ENCODE results near the gene STPG1.

Gene STPG1

DNA sequence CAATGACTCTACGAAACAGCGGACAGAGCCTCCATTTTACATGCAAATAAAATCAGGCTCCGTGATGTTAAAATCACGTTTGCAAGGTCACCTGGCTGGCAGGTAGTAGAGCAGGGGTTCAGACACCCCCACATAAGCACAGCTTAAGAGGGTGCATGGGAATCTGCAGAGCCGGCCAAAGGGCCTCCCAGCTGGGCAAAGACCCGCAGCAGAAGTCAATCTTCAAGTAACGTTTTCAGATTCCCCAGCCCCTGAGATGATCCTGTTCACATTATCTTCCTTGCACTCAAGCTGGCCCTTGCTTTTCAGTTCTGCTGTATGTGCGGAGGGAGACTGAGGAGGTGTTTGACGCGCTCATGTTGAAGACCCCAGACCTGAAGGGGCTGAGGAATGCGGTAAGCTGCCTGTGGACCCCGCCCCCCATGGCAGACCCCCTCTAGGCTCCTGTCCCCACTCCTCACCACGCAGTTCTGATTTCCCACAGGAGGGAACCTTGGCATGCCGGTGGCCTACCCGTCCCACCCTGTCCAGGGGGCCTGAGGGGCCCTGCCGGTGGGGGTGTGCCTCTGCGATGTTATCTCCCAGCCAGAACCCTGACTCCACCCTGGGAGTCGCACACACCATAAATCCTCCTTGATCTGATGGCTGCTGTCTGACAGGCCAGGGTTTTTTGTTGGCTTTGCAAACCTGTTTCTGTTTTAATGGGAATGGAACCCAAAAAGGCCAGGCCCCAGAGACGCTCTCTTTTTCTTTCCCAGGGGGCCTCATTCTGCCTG lies 66.2 kb downstream of the STPG1 start:
- Histone ChIP-seq H3K27me3 (ENCODE audit: control insufficient read depth, insufficient read depth, low read length) (no peaks in the 10 kb centered on the region), H3K4me1 (ENCODE audit: control insufficient read depth, low read depth, low read length) (no peaks in the 10 kb centered on the region), H3K9me3 (ENCODE audit: control insufficient read depth, low read depth, low read length) (no peaks in the 10 kb centered on the region), H3K36me3 (ENCODE audit: control insufficient read depth, low read depth, low read length) (no peaks in the 10 kb centered on the region), H3K9ac (ENCODE audit: low read length) (no peak overlapping the region), H3K27ac (ENCODE audit: low read length) (no peak overlapping the region), H3K4me3 (ENCODE audit: low read length) (no peak overlapping the region)

DNA sequence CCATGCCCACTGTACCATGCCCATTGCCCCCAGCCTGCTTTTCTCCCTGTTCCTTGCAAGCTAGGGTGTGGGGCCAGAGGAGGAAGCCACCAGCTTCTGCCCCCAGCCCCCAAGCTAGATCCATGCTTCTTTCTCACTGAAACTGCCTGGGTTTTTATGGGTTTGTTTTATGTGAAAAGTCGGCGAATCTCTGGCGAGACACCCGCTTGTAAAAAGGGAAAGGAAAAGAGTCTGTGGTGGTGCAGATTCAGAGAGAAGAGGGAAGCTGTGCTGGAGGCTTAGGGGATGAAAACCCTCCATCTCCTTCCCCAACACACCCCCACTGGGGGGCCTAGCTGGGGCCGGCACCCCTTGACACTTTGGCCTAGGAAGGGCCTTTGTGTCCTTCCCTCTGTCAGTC lies 68.2 kb downstream of the STPG1 start:
- Histone ChIP-seq H3K27ac (ENCODE audit: low read length) (no peak overlapping the region), H3K27me3 (ENCODE audit: control insufficient read depth, insufficient read depth, low read length) (no peaks in the 10 kb centered on the region), H3K4me1 (ENCODE audit: control insufficient read depth, low read depth, low read length) (peaks cover 11% of the 10 kb centered on the region)

DNA sequence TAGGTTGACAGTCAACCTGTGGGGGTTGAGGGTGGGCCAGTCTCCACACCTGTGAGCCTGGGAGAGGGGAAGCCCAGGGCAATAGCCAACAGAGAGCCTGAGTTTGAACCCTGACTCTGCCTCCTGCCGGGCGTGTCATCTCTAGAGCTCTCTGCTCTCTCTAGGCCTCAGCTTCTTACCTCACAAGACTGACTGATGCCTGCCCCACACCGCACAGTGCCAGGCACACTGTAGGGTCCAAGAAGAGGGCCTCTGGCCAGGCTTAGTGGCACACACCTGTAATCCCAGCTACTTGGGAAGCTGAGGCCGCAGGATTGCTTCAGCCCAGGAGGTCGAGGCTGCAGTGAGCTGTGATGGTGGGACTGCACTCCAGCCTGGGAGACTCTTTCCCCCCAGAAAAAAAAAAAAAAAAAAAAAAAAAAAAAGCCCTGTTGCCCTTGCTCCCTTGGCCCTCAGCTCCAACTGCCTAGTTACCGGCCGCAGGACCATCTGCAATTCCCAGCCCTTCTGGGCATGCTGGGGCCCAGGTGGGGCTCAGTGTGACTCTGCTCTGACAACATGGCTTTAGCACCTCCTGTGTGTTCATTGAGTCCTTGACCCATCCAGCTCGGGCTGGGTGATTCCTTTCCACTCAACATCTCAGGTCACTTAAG lies 69.4 kb downstream of the STPG1 start:
- Histone ChIP-seq H3K9ac (ENCODE audit: low read length) (no peak overlapping the region), H3K4me1 (ENCODE audit: control insufficient read depth, low read depth, low read length) (peaks cover 12% of the 10 kb centered on the region), H3K4me3 (ENCODE audit: low read length) (no peak overlapping the region), H3K27ac (ENCODE audit: low read length) (no peak overlapping the region), H3K9me3 (ENCODE audit: control insufficient read depth, low read depth, low read length) (no peaks in the 10 kb centered on the region), H3K36me3 (ENCODE audit: control insufficient read depth, low read depth, low read length) (no peaks in the 10 kb centered on the region), H3K27me3 (ENCODE audit: control insufficient read depth, insufficient read depth, low read length) (no peaks in the 10 kb centered on the region)

More for the DNA sequence above, 68.2 kb downstream of the STPG1 start:
- Histone ChIP-seq H3K9ac (ENCODE audit: low read length) (no peak overlapping the region), H3K36me3 (ENCODE audit: control insufficient read depth, low read depth, low read length) (no peaks in the 10 kb centered on the region), H3K9me3 (ENCODE audit: control insufficient read depth, low read depth, low read length) (no peaks in the 10 kb centered on the region), H3K4me3 (ENCODE audit: low read length) (no peak overlapping the region)

DNA sequence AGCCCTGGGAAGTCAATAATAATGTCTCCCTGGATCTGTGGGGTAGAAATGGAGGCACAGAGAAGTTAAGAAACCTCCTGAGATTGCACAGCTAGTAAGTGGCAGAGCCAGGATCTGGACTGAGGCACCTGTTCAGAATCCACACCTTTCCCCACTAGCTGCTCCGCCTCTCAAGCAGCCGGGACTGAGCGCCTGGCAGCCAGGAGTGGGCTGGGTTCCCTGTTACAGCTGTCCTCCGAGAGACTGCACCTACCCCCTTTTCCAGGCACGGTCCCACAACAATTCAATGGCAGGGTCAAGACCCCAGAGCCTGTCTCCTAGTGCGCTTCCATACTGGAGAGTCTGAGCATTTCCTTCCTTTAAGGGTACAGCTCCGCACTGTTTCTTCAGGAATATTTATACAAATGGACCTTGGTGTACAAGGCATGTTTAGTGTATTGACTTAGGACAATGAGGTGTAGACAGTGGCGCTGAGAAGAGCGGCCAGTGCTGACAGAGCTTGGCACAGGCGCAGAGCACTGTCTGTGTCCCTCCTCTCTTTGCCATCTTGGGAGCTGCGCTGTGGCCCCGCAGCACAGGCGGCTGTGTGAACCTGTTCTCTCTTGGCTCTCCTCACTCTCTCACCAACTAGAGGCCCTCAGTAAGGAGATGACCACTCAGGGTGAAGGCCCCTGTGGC lies 70.0 kb downstream of the STPG1 start:
- Histone ChIP-seq H3K9me3 (ENCODE audit: control insufficient read depth, low read depth, low read length) (no peaks in the 10 kb centered on the region), H3K27ac (ENCODE audit: low read length) (no peak overlapping the region), H3K36me3 (ENCODE audit: control insufficient read depth, low read depth, low read length) (no peaks in the 10 kb centered on the region), H3K4me3 (ENCODE audit: low read length) (no peak overlapping the region), H3K27me3 (ENCODE audit: control insufficient read depth, insufficient read depth, low read length) (no peaks in the 10 kb centered on the region), H3K4me1 (ENCODE audit: control insufficient read depth, low read depth, low read length) (peaks cover 12% of the 10 kb centered on the region), H3K9ac (ENCODE audit: low read length) (no peak overlapping the region)

DNA sequence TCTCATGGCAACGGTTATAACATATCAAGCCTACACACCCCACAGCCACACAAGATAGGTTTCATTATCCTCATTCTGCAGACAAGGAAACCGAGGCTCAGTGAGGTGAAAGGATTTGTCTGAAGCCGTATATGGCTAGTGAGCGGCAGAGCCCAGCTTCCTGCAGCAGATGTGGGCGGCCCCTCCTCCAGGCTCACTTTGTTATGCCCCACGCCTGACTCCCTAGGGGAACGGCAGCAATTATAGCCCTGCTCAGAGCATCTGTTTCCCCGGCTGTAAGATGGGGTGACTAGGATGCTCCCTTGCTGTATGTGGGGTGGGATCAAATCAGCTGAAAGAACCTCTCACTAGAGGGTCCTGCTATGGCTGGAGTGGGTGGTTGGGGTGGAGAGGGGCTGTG lies 72.3 kb downstream of the STPG1 start:
- Histone ChIP-seq H3K27me3 (ENCODE audit: control insufficient read depth, insufficient read depth, low read length) (no peaks in the 10 kb centered on the region), H3K4me1 (ENCODE audit: control insufficient read depth, low read depth, low read length) (peaks cover 19% of the 10 kb centered on the region), H3K4me3 (ENCODE audit: low read length) (no peak overlapping the region), H3K27ac (ENCODE audit: low read length) (no peak overlapping the region), H3K36me3 (ENCODE audit: control insufficient read depth, low read depth, low read length) (no peaks in the 10 kb centered on the region), H3K9me3 (ENCODE audit: control insufficient read depth, low read depth, low read length) (no peaks in the 10 kb centered on the region), H3K9ac (ENCODE audit: low read length) (no peak overlapping the region)

DNA sequence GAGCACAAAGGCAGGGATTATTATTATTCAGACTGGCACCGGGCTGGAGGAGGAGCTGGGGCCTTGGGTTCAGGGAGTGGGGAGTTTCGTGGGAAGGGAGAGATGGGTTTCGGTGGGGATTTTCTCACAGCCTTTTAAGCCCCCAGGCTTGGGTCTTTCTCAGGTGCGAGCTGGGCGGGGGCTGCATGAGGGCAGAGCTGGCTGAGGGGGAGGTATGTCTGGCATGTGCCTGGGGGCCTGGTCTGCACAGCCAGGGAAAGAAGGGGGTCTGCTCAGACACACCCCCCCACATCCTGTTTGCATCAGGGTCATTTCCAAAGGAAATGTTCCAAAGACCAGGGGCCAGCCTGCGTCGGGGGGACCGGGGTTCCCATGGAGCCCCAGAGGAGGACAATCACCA lies 72.8 kb downstream of the STPG1 start:
- H3K9ac ChIP-seq (ENCODE audit: low read length): no peak overlapping the region
- H3K27me3 ChIP-seq (ENCODE audit: control insufficient read depth, insufficient read depth, low read length): no peaks in the 10 kb centered on the region
- no peak overlapping the region for H3K27ac ChIP-seq (ENCODE audit: low read length)
- peaks cover 19% of the 10 kb centered on the region for H3K4me1 ChIP-seq (ENCODE audit: control insufficient read depth, low read depth, low read length)
- no peaks in the 10 kb centered on the region for H3K36me3 ChIP-seq (ENCODE audit: control insufficient read depth, low read depth, low read length)
- no peaks in the 10 kb centered on the region for H3K9me3 ChIP-seq (ENCODE audit: control insufficient read depth, low read depth, low read length)
- no peak overlapping the region for H3K4me3 ChIP-seq (ENCODE audit: low read length)

DNA sequence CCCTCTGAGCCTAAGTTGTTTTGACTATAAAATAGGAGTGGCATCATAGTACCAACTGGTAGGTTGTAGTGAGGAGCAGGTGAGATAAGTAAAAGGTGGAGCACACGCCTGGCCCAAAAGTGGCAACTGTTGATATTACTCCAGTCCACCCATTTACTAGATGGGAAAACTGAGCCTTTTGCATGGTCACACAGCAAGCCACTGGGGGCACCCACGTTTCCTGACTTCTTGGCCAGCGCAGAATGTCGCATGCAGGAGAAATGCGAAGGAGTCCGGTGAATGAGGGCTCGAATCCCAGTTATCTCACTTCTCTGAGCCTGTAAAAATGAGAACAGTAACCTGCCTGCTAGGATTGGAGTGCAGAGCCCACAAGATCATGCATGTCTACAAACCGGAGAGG lies 73.6 kb downstream of the STPG1 start:
- Histone ChIP-seq H3K27ac (ENCODE audit: low read length) (no peak overlapping the region), H3K9me3 (ENCODE audit: control insufficient read depth, low read depth, low read length) (no peaks in the 10 kb centered on the region), H3K4me3 (ENCODE audit: low read length) (no peak overlapping the region), H3K9ac (ENCODE audit: low read length) (no peak overlapping the region), H3K36me3 (ENCODE audit: control insufficient read depth, low read depth, low read length) (no peaks in the 10 kb centered on the region), H3K4me1 (ENCODE audit: control insufficient read depth, low read depth, low read length) (peaks cover 19% of the 10 kb centered on the region), H3K27me3 (ENCODE audit: control insufficient read depth, insufficient read depth, low read length) (no peaks in the 10 kb centered on the region)

DNA sequence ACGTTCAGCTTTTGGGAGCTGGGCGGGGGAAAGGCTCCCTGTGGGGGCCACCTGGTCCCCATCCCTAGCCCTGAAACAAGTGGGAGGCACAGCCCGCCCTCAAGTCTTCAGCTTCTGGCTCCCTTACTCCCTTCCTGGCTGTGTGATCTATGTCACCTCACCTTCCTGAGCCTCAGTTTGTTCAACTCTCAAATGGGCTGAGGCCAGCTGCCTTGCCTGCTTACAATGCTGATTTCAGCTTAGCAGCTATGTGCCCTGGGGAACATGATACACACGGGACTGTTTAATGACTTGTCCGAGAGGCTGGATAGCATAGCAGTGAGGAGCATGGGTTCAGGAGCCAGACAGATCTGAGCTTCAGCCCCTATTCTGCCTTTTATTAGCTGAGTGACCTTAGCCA lies 75.1 kb downstream of the STPG1 start:
- Histone ChIP-seq H3K36me3 (ENCODE audit: control insufficient read depth, low read depth, low read length) (no peaks in the 10 kb centered on the region), H3K4me3 (ENCODE audit: low read length) (no peak overlapping the region), H3K4me1 (ENCODE audit: control insufficient read depth, low read depth, low read length) (peaks cover 19% of the 10 kb centered on the region), H3K9ac (ENCODE audit: low read length) (no peak overlapping the region), H3K27ac (ENCODE audit: low read length) (no peak overlapping the region), H3K9me3 (ENCODE audit: control insufficient read depth, low read depth, low read length) (no peaks in the 10 kb centered on the region), H3K27me3 (ENCODE audit: control insufficient read depth, insufficient read depth, low read length) (no peaks in the 10 kb centered on the region)

DNA sequence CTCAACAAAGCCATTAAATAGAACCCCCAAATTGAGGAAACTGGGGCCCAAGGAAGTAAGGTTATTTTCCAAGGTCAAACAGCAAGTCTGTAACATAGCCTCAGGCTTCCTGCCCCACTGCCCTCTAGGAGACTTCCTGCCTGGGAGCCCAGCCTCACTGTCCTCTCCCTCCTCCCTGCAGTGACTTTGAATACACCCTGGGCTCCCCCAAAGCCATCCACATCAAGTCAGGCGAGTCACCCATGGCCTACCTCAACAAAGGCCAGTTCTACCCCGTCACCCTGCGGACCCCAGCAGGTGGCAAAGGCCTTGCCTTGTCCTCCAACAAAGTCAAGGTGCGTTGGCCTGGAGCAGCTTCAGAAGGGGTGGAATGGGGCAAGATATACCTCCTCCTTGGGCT lies 76.1 kb downstream of the STPG1 start:
- H3K4me3 ChIP-seq (ENCODE audit: low read length): no peak overlapping the region
- H3K9ac ChIP-seq (ENCODE audit: low read length): no peak overlapping the region
- no peaks in the 10 kb centered on the region for H3K9me3 ChIP-seq (ENCODE audit: control insufficient read depth, low read depth, low read length)
- no peak overlapping the region for H3K27ac ChIP-seq (ENCODE audit: low read length)
- H3K4me1 ChIP-seq (ENCODE audit: control insufficient read depth, low read depth, low read length): peaks cover 19% of the 10 kb centered on the region
- H3K36me3 ChIP-seq (ENCODE audit: control insufficient read depth, low read depth, low read length): no peaks in the 10 kb centered on the region
- H3K27me3 ChIP-seq (ENCODE audit: control insufficient read depth, insufficient read depth, low read length): no peaks in the 10 kb centered on the region

DNA sequence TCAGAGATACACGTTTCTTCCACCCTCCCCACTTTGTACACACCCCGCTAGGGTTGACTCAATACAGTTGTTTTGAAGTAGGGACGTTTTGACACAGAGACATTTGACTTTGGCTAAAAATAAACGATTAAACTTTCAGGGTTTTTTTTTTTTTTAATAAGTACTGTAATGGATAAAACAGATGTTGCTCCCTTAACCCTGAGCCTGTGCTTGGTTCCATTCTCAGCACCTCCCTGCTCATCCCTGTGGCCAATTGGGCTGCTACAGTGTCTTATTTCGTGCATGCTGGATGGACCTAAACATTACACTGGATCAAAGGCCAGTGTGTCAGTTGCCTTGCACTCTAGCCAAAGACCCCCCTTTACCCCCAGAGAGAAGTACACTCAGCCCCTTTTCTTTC lies 77.5 kb downstream of the STPG1 start:
- no peaks in the 10 kb centered on the region for H3K27me3 ChIP-seq (ENCODE audit: control insufficient read depth, insufficient read depth, low read length)
- H3K4me1 ChIP-seq (ENCODE audit: control insufficient read depth, low read depth, low read length): peaks cover 14% of the 10 kb centered on the region
- no peaks in the 10 kb centered on the region for H3K9me3 ChIP-seq (ENCODE audit: control insufficient read depth, low read depth, low read length)
- H3K27ac ChIP-seq (ENCODE audit: low read length): no peak overlapping the region
- no peaks in the 10 kb centered on the region for H3K36me3 ChIP-seq (ENCODE audit: control insufficient read depth, low read depth, low read length)
- no peak overlapping the region for H3K4me3 ChIP-seq (ENCODE audit: low read length)
- no peak overlapping the region for H3K9ac ChIP-seq (ENCODE audit: low read length)

DNA sequence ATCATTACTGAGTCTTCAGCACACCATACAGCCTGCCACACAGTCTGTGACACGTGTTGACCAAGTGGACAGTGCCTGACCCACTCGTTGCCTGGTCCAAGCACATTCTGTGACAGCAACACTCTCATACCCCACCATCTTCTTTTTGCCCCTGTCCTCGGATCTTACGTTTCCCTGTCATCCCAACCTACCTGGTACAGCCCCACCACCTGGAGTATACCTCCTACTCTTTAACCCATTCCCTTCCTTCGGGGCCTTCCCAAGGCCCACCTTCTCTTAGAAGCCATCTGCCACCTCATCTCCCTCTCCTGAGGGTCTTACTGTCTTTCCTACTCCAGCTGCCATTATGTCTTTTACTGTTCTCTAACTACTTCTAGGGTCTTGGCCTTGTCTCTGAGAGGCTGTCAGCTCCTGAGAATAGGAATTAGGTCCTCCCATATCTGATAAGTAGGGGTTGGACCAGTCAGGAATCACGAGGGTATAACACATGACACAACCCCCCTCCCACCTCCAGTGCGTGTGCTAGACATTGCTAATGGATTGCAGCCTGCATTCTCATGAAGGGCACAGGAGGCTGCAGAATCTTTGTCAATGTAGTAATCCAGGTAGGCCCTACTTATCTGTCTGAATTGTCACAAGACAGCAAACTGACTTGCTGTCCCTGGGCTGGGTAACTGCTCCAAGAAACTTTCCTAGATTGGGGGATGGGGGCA lies 81.5 kb downstream of the STPG1 start:
- no peaks in the 10 kb centered on the region for H3K36me3 ChIP-seq (ENCODE audit: control insufficient read depth, low read depth, low read length)
- no peaks in the 10 kb centered on the region for H3K9me3 ChIP-seq (ENCODE audit: control insufficient read depth, low read depth, low read length)
- H3K27me3 ChIP-seq (ENCODE audit: control insufficient read depth, insufficient read depth, low read length): no peaks in the 10 kb centered on the region
- H3K4me3 ChIP-seq (ENCODE audit: low read length): no peak overlapping the region
- H3K9ac ChIP-seq (ENCODE audit: low read length): no peak overlapping the region
- no peaks in the 10 kb centered on the region for H3K4me1 ChIP-seq (ENCODE audit: control insufficient read depth, low read depth, low read length)
- no peak overlapping the region for H3K27ac ChIP-seq (ENCODE audit: low read length)
